Bronchial epithelial cell (primary cell): ENCODE results near the gene C1RL. TPM values are rescaled to one million over a fixed set of nuclear protein-coding genes. Genes with fewer than 3 reads are reported as not detected.
A peak's percentile ranks its signal among the peaks of the same experiment; 100 is the strongest.

Experiments
- DNase-seq: peaks from one replicate; pipeline ENCODE4 v3.0.0-alpha.2; 2010; ENCODE audit warnings: low read depth
- FAIRE-seq: peaks from 2 replicates; lab custom pipeline; 2011; peaks lifted over from hg19 to GRCh38; lab: Jason Lieb, UNC
- H3K27me3 ChIP-seq: 2 replicates; pipeline ENCODE4 v1.5.1; 2011; ENCODE audit warnings: low read length; ENCODE audit not compliant: control insufficient read depth, insufficient read depth
- H3K36me3 ChIP-seq: 2 replicates; pipeline ENCODE4 v1.5.1; 2011; ENCODE audit warnings: low read length; ENCODE audit not compliant: control insufficient read depth, insufficient read depth
- H3K4me3 ChIP-seq: 2 replicates; pipeline ENCODE4 v1.5.1; 2011; ENCODE audit warnings: mild to moderate bottlenecking, low read depth, low read length, control low read depth
- CTCF ChIP-seq: IDR thresholded peaks from 2 replicates; pipeline ENCODE4 v1.5.1; 2011; ENCODE audit warnings: mild to moderate bottlenecking, moderate library complexity, low read length, control low read depth, inconsistent platforms; ENCODE audit not compliant: insufficient read depth, severe bottlenecking
- total RNA-seq: library from RNA; depleted of rRNA; stranded (reverse); fragments of >200 nt; gene quantifications from 2 replicates; pipeline ENCODE4 v1.2.1, GENCODE V29; 2014

C1RL gene
- total RNA-seq, 1 donor from 2014 or later = 11.3 TPM

- FAIRE-seq (no peak), DNase-seq (peak; percentile 60)
- Histone ChIP-seq H3K36me3 (no peaks in the 10 kb centered on the region), H3K27me3 (no peaks in the 10 kb centered on the region), H3K4me3 (no peak overlapping the region)
- no peak for TF ChIP-seq CTCF
Observed at GRCh38 chr12:7075939-7076338, 33.1 kb downstream of the C1RL start.

- TF ChIP-seq CTCF = no peak
- no peak for FAIRE-seq
- DNase-seq = no peak
- Histone ChIP-seq H3K36me3 (no peaks in the 10 kb centered on the region), H3K27me3 (no peaks in the 10 kb centered on the region), H3K4me3 (no peak overlapping the region)
Observed at GRCh38 chr12:7075518-7075917, 33.5 kb downstream of the C1RL start.

GRCh38 chr12:7073946-7074345 lies 35.1 kb downstream of the C1RL start:
- Histone ChIP-seq H3K36me3 (no peaks in the 10 kb centered on the region), H3K27me3 (no peaks in the 10 kb centered on the region), H3K4me3 (no peak overlapping the region)
- no peak for TF ChIP-seq CTCF
- FAIRE-seq (no peak), DNase-seq (no peak)

- no peaks in the 10 kb centered on the region for H3K27me3 ChIP-seq
- no peak for TF ChIP-seq CTCF
- H3K36me3 ChIP-seq = no peaks in the 10 kb centered on the region
- FAIRE-seq (no peak), DNase-seq (no peak)
- H3K4me3 ChIP-seq = no peak overlapping the region
Observed at GRCh38 chr12:7072554-7072953, 36.5 kb downstream of the C1RL start.

DNA sequence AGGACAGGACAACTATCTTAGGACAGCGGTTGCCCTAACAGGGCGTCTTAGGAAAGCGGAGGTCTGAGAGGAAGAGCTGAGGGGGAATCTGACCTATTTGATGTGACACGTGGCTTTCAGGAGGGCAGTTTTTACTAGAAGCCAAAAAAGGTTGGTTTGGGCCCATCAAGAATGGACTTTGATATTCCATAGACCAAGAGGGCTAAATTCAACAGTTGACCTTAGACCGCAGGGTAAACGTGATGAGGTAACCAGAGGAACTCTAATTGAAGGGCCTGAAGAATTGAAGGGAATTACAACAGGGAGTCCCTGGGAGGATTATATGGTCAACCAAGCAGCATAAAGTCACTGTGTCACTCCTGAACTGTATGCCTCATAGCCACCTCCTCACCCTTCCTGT lies 37.0 kb downstream of the C1RL start:
- FAIRE-seq = no peak
- Histone ChIP-seq H3K4me3 (no peak overlapping the region), H3K27me3 (no peaks in the 10 kb centered on the region), H3K36me3 (no peaks in the 10 kb centered on the region)
- DNase-seq = no peak
- TF ChIP-seq CTCF = no peak

DNA sequence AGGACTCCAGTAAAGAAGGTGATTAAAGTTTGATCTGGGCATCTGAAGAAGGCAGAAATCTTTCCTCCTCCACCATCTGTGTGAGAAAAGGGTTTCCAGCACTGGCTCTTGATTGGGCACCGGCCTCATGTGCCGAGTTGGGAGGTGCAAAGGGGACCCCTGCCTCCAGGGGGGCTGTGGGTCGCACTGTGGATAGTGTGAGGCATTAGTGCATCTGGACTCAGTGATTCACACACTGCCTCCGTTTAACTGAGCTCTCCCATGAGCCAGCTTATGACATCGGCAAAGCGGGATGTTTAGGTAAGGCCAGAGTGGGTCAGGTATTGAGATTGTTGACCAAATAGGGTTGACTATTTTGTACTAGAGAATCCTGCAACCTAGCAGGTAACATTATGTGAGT lies 39.6 kb downstream of the C1RL start:
- Histone ChIP-seq H3K27me3 (no peaks in the 10 kb centered on the region), H3K36me3 (no peaks in the 10 kb centered on the region), H3K4me3 (no peak overlapping the region)
- DNase-seq (no peak), FAIRE-seq (no peak)
- no peak for TF ChIP-seq CTCF
